Forelimb muscle (tissue), 1 donor: ENCODE results near the gene ORC4. TPM values are rescaled to one million over a fixed set of nuclear protein-coding genes. Genes with fewer than 3 reads are reported as not detected.

Experiments used
- DNase-seq: peaks from one replicate; pipeline ENCODE4 v3.0.0-alpha.2; 2013; ENCODE audit warnings: low read depth
- polyA plus RNA-seq: library from polyadenylated mRNA; unstranded; fragments of 120-200 nt; gene quantifications from one replicate; pipeline ENCODE4 v1.2.1, GENCODE V29; 2013; ENCODE audit not compliant: insufficient read length

ORC4 gene
- 38.0 TPM for polyA plus RNA-seq

GRCh38 chr2:148020111-148021058, at the start of gene ORC4:
ORC4 (minus strand) TSS chr2:148020737; CDS start chr2:147975958, 44,779 bp downstream.
- peak; percentile 99 for DNase-seq

GRCh38 chr2:148067801-148068200, 47.3 kb upstream of the ORC4 start:
- DNase-seq = no peak

GRCh38 chr2:148065936-148066335, 45.4 kb upstream of the ORC4 start:
- no peak for DNase-seq

GRCh38 chr2:148063633-148064032, 43.1 kb upstream of the ORC4 start:
- no peak for DNase-seq

- no peak for DNase-seq
Observed at GRCh38 chr2:148058641-148059040, 38.1 kb upstream of the ORC4 start.

GRCh38 chr2:148052687-148053086, 32.1 kb upstream of the ORC4 start:
- DNase-seq = no peak

- DNase-seq = no peak
Observed at GRCh38 chr2:148049284-148049683, 28.7 kb upstream of the ORC4 start.

GRCh38 chr2:148048475-148049221, 28.1 kb upstream of the ORC4 start:
- no peak for DNase-seq

GRCh38 chr2:148046802-148047201, 26.3 kb upstream of the ORC4 start:
- no peak for DNase-seq

- no peak for DNase-seq
Observed at GRCh38 chr2:148044322-148044721, 23.8 kb upstream of the ORC4 start.

GRCh38 chr2:148042219-148042618, 21.7 kb upstream of the ORC4 start:
- no peak for DNase-seq

GRCh38 chr2:148039783-148040182, 19.2 kb upstream of the ORC4 start:
- no peak for DNase-seq

- no peak for DNase-seq
Observed at GRCh38 chr2:148032215-148032614, 11.7 kb upstream of the ORC4 start.

GRCh38 chr2:148031152-148031551, 10.6 kb upstream of the ORC4 start:
- DNase-seq = no peak

GRCh38 chr2:148028781-148029180, 8.2 kb upstream of the ORC4 start:
- DNase-seq = no peak

GRCh38 chr2:148027822-148028221, 7.3 kb upstream of the ORC4 start:
- DNase-seq = no peak

GRCh38 chr2:148026573-148026972, 6.0 kb upstream of the ORC4 start:
- no peak for DNase-seq

- DNase-seq = no peak
Observed at GRCh38 chr2:148023861-148024260, 3.3 kb upstream of the ORC4 start.

- no peak for DNase-seq
Observed at GRCh38 chr2:148022882-148023281, 2.3 kb upstream of the ORC4 start.

GRCh38 chr2:148022351-148022750, 1.8 kb upstream of the ORC4 start:
- no peak for DNase-seq

- no peak for DNase-seq
Observed at GRCh38 chr2:148021886-148022285, 1.3 kb upstream of the ORC4 start.

GRCh38 chr2:148021059-148021861, 723 bp upstream of the ORC4 start, which contains the start of gene MBD5:
MBD5 (plus strand) TSS chr2:148021091.
- DNase-seq = peak; percentile 36
